ENCODE data around the gene VAMP3.

GRCh38 chr1:7781501-7781900 lies 10.4 kb downstream of the VAMP3 start:
- TF ChIP-seq CTCF (conservative IDR thresholded peaks at IDR 0.05) (no peak), ZFX (IDR thresholded peaks at IDR 0.05) (no peak)

Measured in C4-2B (cell line).